NB4 (cell line): ENCODE data around the gene KIT.
A peak's percentile ranks its signal among the peaks of the same experiment; 100 is the strongest.

Experiments used
- DNase-seq: peaks from one replicate; pipeline ENCODE4 v3.0.0; 2010; ENCODE audit warnings: low read depth
- H3K4me3 ChIP-seq: one replicate; pipeline ENCODE4 v1.5.1; 2011; ENCODE audit warnings: mild to moderate bottlenecking, low read depth, low read length, moderate library complexity
- MYC ChIP-seq: IDR thresholded peaks from 2 replicates; pipeline ENCODE4 v1.6.1; 2011; ENCODE audit warnings: low read depth, low read length
- POLR2A ChIP-seq: IDR thresholded peaks from 2 replicates; pipeline ENCODE4 v1.6.1; 2011; ENCODE audit warnings: mild to moderate bottlenecking; ENCODE audit not compliant: insufficient read length; ENCODE audit errors: extremely low read depth
- TF ChIP-seq, protein P1 (sequence below): IDR thresholded peaks from one replicate; pipeline ENCODE4 v1.5.1; 2012; ENCODE audit warnings: low read depth, low read length
- TF ChIP-seq, protein P2 (sequence below): IDR thresholded peaks from 2 replicates; pipeline ENCODE4 v1.6.1; 2011; ENCODE audit warnings: low read depth, low read length

KIT gene

GRCh38 chr4:54746218-54746617 is 88.5 kb downstream of the KIT start:
- TF ChIP-seq, protein P1, sequence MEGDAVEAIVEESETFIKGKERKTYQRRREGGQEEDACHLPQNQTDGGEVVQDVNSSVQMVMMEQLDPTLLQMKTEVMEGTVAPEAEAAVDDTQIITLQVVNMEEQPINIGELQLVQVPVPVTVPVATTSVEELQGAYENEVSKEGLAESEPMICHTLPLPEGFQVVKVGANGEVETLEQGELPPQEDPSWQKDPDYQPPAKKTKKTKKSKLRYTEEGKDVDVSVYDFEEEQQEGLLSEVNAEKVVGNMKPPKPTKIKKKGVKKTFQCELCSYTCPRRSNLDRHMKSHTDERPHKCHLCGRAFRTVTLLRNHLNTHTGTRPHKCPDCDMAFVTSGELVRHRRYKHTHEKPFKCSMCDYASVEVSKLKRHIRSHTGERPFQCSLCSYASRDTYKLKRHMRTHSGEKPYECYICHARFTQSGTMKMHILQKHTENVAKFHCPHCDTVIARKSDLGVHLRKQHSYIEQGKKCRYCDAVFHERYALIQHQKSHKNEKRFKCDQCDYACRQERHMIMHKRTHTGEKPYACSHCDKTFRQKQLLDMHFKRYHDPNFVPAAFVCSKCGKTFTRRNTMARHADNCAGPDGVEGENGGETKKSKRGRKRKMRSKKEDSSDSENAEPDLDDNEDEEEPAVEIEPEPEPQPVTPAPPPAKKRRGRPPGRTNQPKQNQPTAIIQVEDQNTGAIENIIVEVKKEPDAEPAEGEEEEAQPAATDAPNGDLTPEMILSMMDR: no peak
- TF ChIP-seq MYC: peak; percentile 49; the same call in 1 of the 2 replicates
- peak; percentile 85 for DNase-seq
- no peak overlapping the region for H3K4me3 ChIP-seq

GRCh38 chr4:54750341-54750740 is 92.6 kb downstream of the KIT start:
- DNase-seq: no peak
- TF ChIP-seq MYC (no peak), POLR2A (no peak)
- TF ChIP-seq, protein P1: no peak
- TF ChIP-seq, protein P2, sequence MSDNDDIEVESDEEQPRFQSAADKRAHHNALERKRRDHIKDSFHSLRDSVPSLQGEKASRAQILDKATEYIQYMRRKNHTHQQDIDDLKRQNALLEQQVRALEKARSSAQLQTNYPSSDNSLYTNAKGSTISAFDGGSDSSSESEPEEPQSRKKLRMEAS: no peak
- no peak overlapping the region for H3K4me3 ChIP-seq

DNA sequence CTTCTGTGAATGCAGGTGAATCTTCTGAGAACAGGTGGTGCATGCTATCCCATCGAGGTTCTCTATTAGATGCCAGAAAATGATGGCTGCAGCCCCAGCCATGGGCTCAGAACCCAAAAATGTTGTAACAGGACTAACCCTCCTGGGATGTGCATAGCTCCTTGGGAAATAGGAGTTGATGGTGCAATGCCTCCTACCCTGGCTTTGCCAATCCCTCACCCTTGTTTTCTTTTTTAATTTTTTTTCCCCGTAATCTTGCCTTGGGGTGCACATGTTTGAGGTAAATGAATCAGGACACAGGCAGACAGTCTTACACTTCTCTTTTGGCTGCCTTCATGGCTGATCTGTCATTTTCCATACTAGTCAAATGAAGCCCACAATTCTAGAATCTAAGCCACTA is 96.6 kb downstream of the KIT start:
- TF ChIP-seq, protein P1: no peak
- no peak for TF ChIP-seq POLR2A
- no peak for TF ChIP-seq MYC
- TF ChIP-seq, protein P2: no peak
- H3K4me3 ChIP-seq: no peak overlapping the region
- DNase-seq: no peak

DNA sequence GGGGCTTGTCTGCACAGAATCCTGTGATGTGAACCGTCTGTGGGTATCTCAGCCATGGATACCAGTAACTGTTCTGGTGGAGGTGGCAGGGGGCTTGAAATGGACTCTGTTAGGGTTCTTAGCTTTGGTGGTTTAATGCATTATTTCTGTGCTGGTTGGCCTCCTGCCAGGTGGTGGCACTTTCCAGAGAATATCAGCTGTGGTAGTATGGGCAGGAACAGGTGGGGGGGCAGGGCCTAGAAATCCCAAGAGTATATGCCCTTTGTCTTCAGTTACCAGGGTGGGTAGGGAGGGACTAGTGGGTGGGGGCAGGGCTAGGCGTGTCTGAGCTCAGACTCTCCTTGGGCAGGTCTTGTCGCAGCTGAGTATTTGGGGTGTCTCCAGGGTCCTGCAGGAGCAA is 106.7 kb downstream of the KIT start:
- no peak for DNase-seq
- TF ChIP-seq, protein P2: no peak
- no peak overlapping the region for H3K4me3 ChIP-seq

- TF ChIP-seq POLR2A: no peak
- TF ChIP-seq, protein P1: no peak
- TF ChIP-seq, protein P2: no peak
- TF ChIP-seq MYC: no peak
- DNase-seq: no peak
- H3K4me3 ChIP-seq: no peak overlapping the region
Observed at GRCh38 chr4:54767376-54767775, 109.6 kb downstream of the KIT start.

GRCh38 chr4:54773022-54773421 is 115.3 kb downstream of the KIT start:
- no peak for DNase-seq
- TF ChIP-seq, protein P2: no peak
- TF ChIP-seq POLR2A (no peak), MYC (no peak)
- H3K4me3 ChIP-seq: no peak overlapping the region

DNA sequence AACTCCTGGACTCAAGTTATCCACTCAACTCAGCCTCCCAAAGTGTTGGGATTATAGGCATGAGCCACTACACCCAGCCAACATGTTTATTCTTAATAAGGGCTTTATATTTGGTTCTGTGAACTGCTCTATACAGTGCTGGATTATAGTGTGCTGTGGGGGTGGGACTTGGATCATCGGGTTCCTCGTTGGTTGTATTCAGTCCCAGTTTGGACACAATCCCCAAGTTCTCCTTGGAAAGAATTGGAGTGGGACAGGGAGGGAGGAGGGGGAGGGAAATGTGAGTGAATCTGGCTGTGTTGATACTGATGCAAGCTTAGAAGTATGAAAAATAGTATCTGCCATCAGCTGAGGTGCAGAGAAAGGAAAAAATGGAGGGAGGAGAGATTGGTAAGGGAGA is 121.3 kb downstream of the KIT start:
- DNase-seq: no peak
- H3K4me3 ChIP-seq: no peak overlapping the region
- TF ChIP-seq POLR2A: no peak
- TF ChIP-seq, protein P1: no peak
- TF ChIP-seq, protein P2: no peak
- TF ChIP-seq MYC: no peak
